HepG2 (cell line): ENCODE data around the gene SEC14L2. TPM values are rescaled to one million over a fixed set of nuclear protein-coding genes. Genes with fewer than 3 reads are reported as not detected.
A peak's percentile ranks its signal among the peaks of the same experiment; 100 is the strongest.

ENCODE experiments used
- CSRNP1 ChIP-seq: sonication (generic); formaldehyde crosslinking; IDR thresholded peaks from 2 replicates; pipeline ENCODE4 v1.8.1; 2023; ENCODE audit warnings: mild to moderate bottlenecking, missing genetic modification reagents
- DR1 ChIP-seq: sonication (generic); formaldehyde crosslinking; IDR thresholded peaks from 2 replicates; pipeline ENCODE4 v1.8.0; 2021; ENCODE audit warnings: mild to moderate bottlenecking, missing genetic modification reagents, inconsistent platforms
- ERF ChIP-seq: IDR thresholded peaks from 2 replicates; pipeline ENCODE4 v1.6.1; 2018; ENCODE audit warnings: missing biosample characterization, missing genetic modification reagents
- GZF1 ChIP-seq: sonication (generic); formaldehyde crosslinking; IDR thresholded peaks from 2 replicates; pipeline ENCODE4 v1.5.1; 2020; ENCODE audit warnings: mild to moderate bottlenecking, missing genetic modification reagents
- HDAC2 ChIP-seq: sonication (generic); formaldehyde crosslinking; IDR thresholded peaks from 2 replicates; pipeline ENCODE4 v1.4.0; 2020; ENCODE audit warnings: missing genetic modification reagents
- HOMEZ ChIP-seq: IDR thresholded peaks from 2 replicates; pipeline ENCODE4 v1.6.1; 2016; ENCODE audit warnings: low read depth
- JUNB ChIP-seq: sonication (generic); formaldehyde crosslinking; IDR thresholded peaks from 2 replicates; pipeline ENCODE4 v1.8.0; 2022; ENCODE audit warnings: missing genetic modification reagents, mild to moderate bottlenecking, borderline replicate concordance
- MAX ChIP-seq: IDR thresholded peaks from 2 replicates; pipeline ENCODE4 v1.6.1; 2012; ENCODE audit warnings: inconsistent platforms
- MXD4 ChIP-seq: IDR thresholded peaks from 2 replicates; pipeline ENCODE4 v1.6.1; 2016; ENCODE audit warnings: mild to moderate bottlenecking, missing biosample characterization, missing genetic modification reagents
- NFIC ChIP-seq: IDR thresholded peaks from 2 replicates; pipeline ENCODE4 v1.6.1; 2012; ENCODE audit warnings: mild to moderate bottlenecking, low read length, inconsistent platforms
- NR2F2 ChIP-seq: IDR thresholded peaks from 2 replicates; pipeline ENCODE4 v1.6.1; 2012; ENCODE audit warnings: low read depth, inconsistent platforms, borderline replicate concordance
- NR2F6 ChIP-seq, 2 experiments: IDR thresholded peaks; 2 replicates each; pipeline ENCODE4 v1.6.1; 2016; ENCODE audit warnings: antibody characterized with exemption in 1 of 2, mild to moderate bottlenecking in 1 of 2
- TBX2 ChIP-seq: sonication (generic); formaldehyde crosslinking; IDR thresholded peaks from 2 replicates; pipeline ENCODE4 v1.5.0; 2020; ENCODE audit warnings: missing genetic modification reagents, mild to moderate bottlenecking, borderline replicate concordance
- TFDP2 ChIP-seq: sonication (generic); formaldehyde crosslinking; IDR thresholded peaks from 2 replicates; pipeline ENCODE4 v1.4.0; 2020; ENCODE audit warnings: missing genetic modification reagents
- THRA ChIP-seq: sonication (generic); formaldehyde crosslinking; IDR thresholded peaks from 2 replicates; pipeline ENCODE4 v1.4.0; 2020; ENCODE audit warnings: missing genetic modification reagents, borderline replicate concordance
- ZSCAN9 ChIP-seq: IDR thresholded peaks from 2 replicates; pipeline ENCODE4 v1.6.1; 2016; ENCODE audit warnings: borderline replicate concordance
- polyA plus RNA-seq, 8 experiments: library from polyadenylated mRNA; depleted of rRNA in 3 of 8; stranded (reverse) in 7 of 8; unstranded in 1 of 8; fragments of >200 nt; fragmentation: Illumina TruSeq in 4 of 8; extraction: Trizol in 4 of 8; gene quantifications; 2 replicates each; pipeline versions ENCODE4 v1.2.1 to v1.2.3, GENCODE V29; 2011 to 2016; ENCODE audit warnings: low read depth in 4 of 8, missing spikeins in 1 of 8, mixed read lengths in 1 of 8; ENCODE audit not compliant: insufficient read depth in 1 of 8
- total RNA-seq, 5 experiments: library from RNA; depleted of rRNA; stranded (reverse); fragments of >200 nt; fragmentation: Illumina TruSeq; extraction: Trizol; gene quantifications; 2 replicates each; pipeline ENCODE4 v1.2.3, GENCODE V29; 2016; ENCODE audit warnings: low read depth in 1 of 5

SEC14L2 gene
- total and polyA plus RNA-seq, 2 of the 13 experiments (the other 11 are each of a cell fraction or from before 2014, with no cell fraction given), result 4.1 to 5.1 TPM

- TF ChIP-seq TBX2 (CRISPR knock-in tag), result 0 out of 2 replicates have a peak, but pooled peaks have one; percentile 44
- peak; percentile 55; the same call in 1 of the 2 replicates for TF ChIP-seq THRA
- 0 out of 2 replicates have a peak, but pooled peaks have one; percentile 9 for TF ChIP-seq NFIC
- TF ChIP-seq NR2F2, result peak; percentile 31; the same call in 1 of the 2 replicates
- peak; percentile 18; the same call in 1 of the 2 replicates for TF ChIP-seq TFDP2 (CRISPR knock-in tag)
- TF ChIP-seq CSRNP1, result no peak; the same call in 1 of the 2 replicates
- TF ChIP-seq GZF1, result no peak
- 0 out of 2 replicates have a peak, but pooled peaks have one; percentile 29 for TF ChIP-seq ZSCAN9
- 0 out of 2 replicates have a peak, but pooled peaks have one; percentile 15 for TF ChIP-seq ERF (CRISPR knock-in tag)
- TF ChIP-seq HOMEZ (CRISPR knock-in tag), result 0 out of 2 replicates have a peak, but pooled peaks have one; percentile 18
- peak; percentile 48; the same call in 1 of the 2 replicates for TF ChIP-seq HDAC2 (CRISPR knock-in tag)
- 0 out of 2 replicates have a peak, but pooled peaks have one; percentile 43 for TF ChIP-seq MXD4
- TF ChIP-seq MAX, result peak; percentile 30; the same call in 1 of the 2 replicates
- peak; percentile 49; the same call in 1 of the 2 replicates for TF ChIP-seq DR1 (CRISPR knock-in tag)
- TF ChIP-seq JUNB (CRISPR knock-in tag), result no peak; the same call in 1 of the 2 replicates
- peak; percentile 16; the same call in 1 of the 2 replicates for TF ChIP-seq NR2F6 (IDR thresholded peaks at IDR 0.05)
- peak; percentile 26; the same call in 1 of the 2 replicates for TF ChIP-seq NR2F6 (CRISPR knock-in tag; IDR thresholded peaks at IDR 0.05)
Measured at GRCh38 chr22:30421695-30422480, 25.1 kb downstream of the SEC14L2 start (continued).
